Measurements from ENCODE around the gene ANKRD45. TPM values are rescaled to one million over a fixed set of nuclear protein-coding genes. Genes with fewer than 3 reads are reported as not detected.
"Not testable (repeated sequence)": the region's sequence is repeated elsewhere in the genome, so short reads cannot be mapped to it uniquely, and the experiment has no call there.

The ANKRD45 gene
- total and polyA plus RNA-seq, 4 donors, result 2.3 to 10.5 (median 5.7) TPM

- H3K9me3 ChIP-seq (ENCODE audit: control insufficient read depth in 4 of 4, insufficient read depth in 3 of 4, low read length in 3 of 4), result peaks cover 0 to 2% (median 0%) of the 10 kb centered on the region in 4 donors
- no peak for DNase-seq
- H3K4me3 ChIP-seq, result no peak overlapping the region
- H3K27ac ChIP-seq (ENCODE audit: low read depth in 1 of 2, low read length in 1 of 2), result no peak overlapping the region
- H3K4me1 ChIP-seq (ENCODE audit: control insufficient read depth in 5 of 5, insufficient read depth in 5 of 5, low read length in 5 of 5), result no peaks in the 10 kb centered on the region
- H3K27me3 ChIP-seq (ENCODE audit: control insufficient read depth in 3 of 3, insufficient read depth in 3 of 3, low read length in 2 of 3), result no peaks in the 10 kb centered on the region
- TF ChIP-seq CTCF (IDR thresholded peaks at IDR 0.05; ENCODE audit: control extremely low read depth, extremely low read depth), result no peak
- no peak overlapping the region for H3K9ac ChIP-seq (ENCODE audit: insufficient read depth in 1 of 2, low read length in 2 of 2)
- H3K36me3 ChIP-seq (ENCODE audit: control insufficient read depth in 4 of 4, insufficient read depth in 4 of 4, low read length in 4 of 4), result no peaks in the 10 kb centered on the region
- no peak for ATAC-seq (ENCODE audit: insufficient read depth, low FRiP score)
- 70 to 92% methylated on average over 4 of the region's 4 CpGs for WGBS, 2 donors
Observed at GRCh38 chr1:173570370-173571007, 99.2 kb downstream of the ANKRD45 start.

- Histone ChIP-seq H3K9ac (ENCODE audit: insufficient read depth in 1 of 2, low read length in 2 of 2) (no peak overlapping the region), H3K27me3 (ENCODE audit: control insufficient read depth in 3 of 3, insufficient read depth in 3 of 3, low read length in 2 of 3) (no peaks in the 10 kb centered on the region), H3K27ac (ENCODE audit: low read depth in 1 of 2, low read length in 1 of 2) (no peak overlapping the region), H3K9me3 (ENCODE audit: control insufficient read depth in 4 of 4, insufficient read depth in 3 of 4, low read length in 3 of 4) (peaks cover 0 to 3% (median under 1%) of the 10 kb centered on the region in 4 donors), H3K4me3 (no peak overlapping the region), H3K36me3 (ENCODE audit: control insufficient read depth in 4 of 4, insufficient read depth in 4 of 4, low read length in 4 of 4) (no peaks in the 10 kb centered on the region), H3K4me1 (ENCODE audit: control insufficient read depth in 5 of 5, insufficient read depth in 5 of 5, low read length in 5 of 5) (no peaks in the 10 kb centered on the region)
- no peak for ATAC-seq (ENCODE audit: insufficient read depth, low FRiP score)
- DNase-seq, result no peak
- TF ChIP-seq CTCF (IDR thresholded peaks at IDR 0.05; ENCODE audit: control extremely low read depth, extremely low read depth), result no peak
- WGBS, 2 donors, result 84 to 93% methylated on average over 1 of the region's 1 CpG
Observed at GRCh38 chr1:173568483-173568882, 101.2 kb downstream of the ANKRD45 start.

- H3K4me1 ChIP-seq (ENCODE audit: control insufficient read depth in 5 of 5, insufficient read depth in 5 of 5, low read length in 5 of 5); H3K9me3 ChIP-seq (ENCODE audit: control insufficient read depth in 4 of 4, insufficient read depth in 3 of 4, low read length in 3 of 4); ATAC-seq (ENCODE audit: insufficient read depth, low FRiP score); H3K27me3 ChIP-seq (ENCODE audit: control insufficient read depth in 3 of 3, insufficient read depth in 3 of 3, low read length in 2 of 3); DNase-seq; H3K27ac ChIP-seq (ENCODE audit: low read depth in 1 of 2, low read length in 1 of 2); H3K36me3 ChIP-seq (ENCODE audit: control insufficient read depth in 4 of 4, insufficient read depth in 4 of 4, low read length in 4 of 4); H3K9ac ChIP-seq (ENCODE audit: insufficient read depth in 1 of 2, low read length in 2 of 2); H3K4me3 ChIP-seq: not testable (repeated sequence)
- 75 to 77% methylated on average over 1 of the region's 1 CpG for WGBS, 2 donors
Observed at GRCh38 chr1:173563846-173564245, 105.8 kb downstream of the ANKRD45 start.

GRCh38 chr1:173562813-173563212, 106.8 kb downstream of the ANKRD45 start:
- no peak for ATAC-seq (ENCODE audit: insufficient read depth, low FRiP score)
- H3K9me3 ChIP-seq (ENCODE audit: control insufficient read depth in 4 of 4, insufficient read depth in 3 of 4, low read length in 3 of 4), result peaks cover 0 to 3% (median 0%) of the 10 kb centered on the region in 4 donors
- no peaks in the 10 kb centered on the region for H3K4me1 ChIP-seq (ENCODE audit: control insufficient read depth in 5 of 5, insufficient read depth in 5 of 5, low read length in 5 of 5)
- no peaks in the 10 kb centered on the region for H3K27me3 ChIP-seq (ENCODE audit: control insufficient read depth in 3 of 3, insufficient read depth in 3 of 3, low read length in 2 of 3)
- no peak for TF ChIP-seq CTCF (IDR thresholded peaks at IDR 0.05; ENCODE audit: control extremely low read depth, extremely low read depth)
- H3K36me3 ChIP-seq (ENCODE audit: control insufficient read depth in 4 of 4, insufficient read depth in 4 of 4, low read length in 4 of 4), result no peaks in the 10 kb centered on the region
- WGBS, 2 donors, result 66 to 79% methylated on average over 6 of the region's 6 CpGs
- H3K4me3 ChIP-seq, result no peak overlapping the region
- no peak overlapping the region for H3K9ac ChIP-seq (ENCODE audit: insufficient read depth in 1 of 2, low read length in 2 of 2)
- DNase-seq, result no peak
- H3K27ac ChIP-seq (ENCODE audit: low read depth in 1 of 2, low read length in 1 of 2), result no peak overlapping the region
